ENCODE data around the gene POMGNT1.

DNA sequence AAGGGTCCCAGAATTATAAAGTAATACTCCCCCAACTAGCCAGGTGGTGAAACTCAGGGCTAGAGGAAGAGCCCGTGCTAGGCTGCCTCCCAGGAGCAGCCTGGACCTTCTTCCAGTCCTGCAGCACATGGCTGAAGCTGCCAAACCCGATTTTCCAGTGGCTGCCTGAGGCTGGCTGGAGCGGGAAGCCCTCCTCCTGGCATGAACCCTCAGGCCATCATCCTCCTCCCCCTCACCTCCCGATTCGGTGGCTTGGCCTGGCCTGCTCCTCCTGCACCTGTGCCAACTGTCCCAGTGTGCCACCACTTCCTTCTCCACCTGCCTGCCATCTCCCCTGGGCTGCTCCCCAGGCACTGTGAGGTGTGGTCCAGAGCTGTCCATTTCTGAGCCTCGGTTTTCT is 26.4 kb downstream of the POMGNT1 start:
- no peak for TF ChIP-seq POLR2AphosphoS5 (IDR thresholded peaks at IDR 0.05; ENCODE audit: low read depth, low read length)
- no peak for TF ChIP-seq PAX5 (IDR thresholded peaks at IDR 0.05; ENCODE audit: insufficient read depth, low read length, severe bottlenecking)
- no peak for TF ChIP-seq POLR2A (IDR thresholded peaks at IDR 0.05; ENCODE audit: low read depth, low read length)
- TF ChIP-seq SPI1 (IDR thresholded peaks at IDR 0.05; ENCODE audit: low read depth, low read length) = no peak
- no peak for TF ChIP-seq POU2F2 (IDR thresholded peaks at IDR 0.05; ENCODE audit: low read depth, low read length)
